PC-3 (cell line): ENCODE measurements around the gene DIAPH2. TPM values are rescaled to one million over a fixed set of nuclear protein-coding genes. Genes with fewer than 3 reads are reported as not detected.
A peak's percentile ranks its signal among the peaks of the same experiment; 100 is the strongest.

Experiments used
- ATAC-seq: fragments of 200-7000 bp; cut with Tn5 transposase; 2 replicates; pipeline ENCODE4 v1.9.1; 2020; ENCODE audit warnings: mild to moderate bottlenecking, moderate library complexity
- BruUV-seq: library from RNA; stranded (reverse); fragments of 400-500 nt; replicated peaks from 2 replicates; lab custom pipeline; 2021; lab: Mats Ljungman, UMichigan
- CTCF ChIA-PET: fragments of 300-600 bp; sonication (Branson Sonifier 250); formaldehyde crosslinking; loops from one replicate; lab custom pipeline; 2022; ENCODE audit warnings: antibody characterized with exemption; lab: Charles Lee
- POLR2A ChIA-PET: fragments of 300-600 bp; sonication (Branson Sonifier 250); formaldehyde crosslinking; loops from one replicate; lab custom pipeline; 2022; ENCODE audit warnings: antibody characterized with exemption; ENCODE audit not compliant: unreplicated experiment; lab: Charles Lee
- DNase-seq: peaks from one replicate; pipeline ENCODE4 v3.0.0-alpha.2; 2015
- H2AFZ ChIP-seq: fragments of 300-600 bp; sonication (generic); 2 replicates; pipeline ENCODE4 v1.6.0; 2016; ENCODE audit warnings: antibody characterized with exemption, low read length
- H3F3A ChIP-seq: fragments of 300-600 bp; sonication (generic); one replicate; pipeline ENCODE4 v1.6.0; 2017; ENCODE audit warnings: antibody characterized with exemption, low read length, control low read depth, mild to moderate bottlenecking; ENCODE audit not compliant: unreplicated experiment
- H3K27ac ChIP-seq: fragments of 300-600 bp; sonication (generic); 2 replicates; pipeline ENCODE4 v1.5.1; 2016; ENCODE audit warnings: mild to moderate bottlenecking, low read length
- H3K27me3 ChIP-seq: fragments of 300-600 bp; sonication (generic); 2 replicates; pipeline ENCODE4 v1.6.1; 2016; ENCODE audit warnings: low read length, mixed read lengths
- H3K36me3 ChIP-seq: fragments of 300-600 bp; sonication (generic); 2 replicates; pipeline ENCODE4 v1.6.1; 2016; ENCODE audit warnings: low read depth, mixed run types, low read length, mixed read lengths
- H3K4me1 ChIP-seq: fragments of 300-600 bp; sonication (generic); 2 replicates; pipeline ENCODE4 v1.5.1; 2016; ENCODE audit warnings: low read length; ENCODE audit not compliant: insufficient read depth
- H3K4me2 ChIP-seq: fragments of 300-600 bp; sonication (generic); 2 replicates; pipeline ENCODE4 v1.6.0; 2016; ENCODE audit warnings: low read length
- H3K4me3 ChIP-seq: fragments of 300-600 bp; sonication (generic); 2 replicates; pipeline ENCODE4 v1.5.1; 2016; ENCODE audit warnings: mild to moderate bottlenecking, low read length, mixed read lengths
- H3K79me2 ChIP-seq: fragments of 300-600 bp; sonication (generic); 2 replicates; pipeline ENCODE4 v1.6.1; 2017; ENCODE audit warnings: low read length, mixed read lengths
- H3K9ac ChIP-seq: fragments of 300-600 bp; sonication (generic); 2 replicates; pipeline ENCODE4 v1.6.0; 2016; ENCODE audit warnings: mild to moderate bottlenecking, low read length
- H3K9me2 ChIP-seq: fragments of 300-600 bp; sonication (generic); replicated peaks from 2 replicates; pipeline ENCODE4 v1.6.1; 2016; ENCODE audit warnings: mixed run types, low read length, mixed read lengths
- H3K9me3 ChIP-seq: fragments of 300-600 bp; sonication (generic); 2 replicates; pipeline ENCODE4 v1.6.1; 2016; ENCODE audit warnings: low read length, mixed read lengths
- H4K20me1 ChIP-seq: fragments of 300-600 bp; sonication (generic); 2 replicates; pipeline ENCODE4 v1.6.1; 2016; ENCODE audit warnings: low read length, mixed read lengths
- CTCF ChIP-seq: fragments of 300-600 bp; sonication (generic); conservative IDR thresholded peaks from 2 replicates; pipeline ENCODE4 v1.5.1; 2017; ENCODE audit warnings: antibody characterized with exemption, low read depth, mild to moderate bottlenecking, low read length
- EZH2 ChIP-seq: fragments of 300-600 bp; sonication (generic); IDR thresholded peaks from one replicate; pipeline ENCODE4 v1.6.1; 2017; ENCODE audit warnings: antibody characterized with exemption, mild to moderate bottlenecking, low read length; ENCODE audit not compliant: unreplicated experiment
- EZH2phosphoT487 ChIP-seq: fragments of 300-600 bp; sonication (generic); IDR thresholded peaks from 2 replicates; pipeline ENCODE4 v1.6.1; 2018; ENCODE audit warnings: mild to moderate bottlenecking, antibody characterized with exemption, low read length, borderline replicate concordance
- intact Hi-C: fragments of 100-400 bp; cut with micrococcal nuclease; formaldehyde crosslinking; loops from 2 replicates; pipeline ENCODE4 v1.9.0; 2023
- total RNA-seq: library from RNA; depleted of rRNA; stranded (reverse); fragments of >200 nt; gene quantifications from 2 replicates; pipeline ENCODE4 v1.2.3, GENCODE V29; 2014

Gene DIAPH2
- total RNA-seq, 1 experiment from 2014 or later, result 15.1 TPM

GRCh38 chrX:97315939-97316338 is 631.3 kb downstream of the DIAPH2 start:
- Histone ChIP-seq H4K20me1 (no peaks in the 10 kb centered on the region), H3K27ac (no peak overlapping the region), H3K79me2 (no peaks in the 10 kb centered on the region), H3K4me2 (no peak overlapping the region), H3K36me3 (no peaks in the 10 kb centered on the region), H3K4me3 (no peak overlapping the region), H3K9ac (no peak overlapping the region), H2AFZ (no peak overlapping the region), H3K9me3 (no peaks in the 10 kb centered on the region), H3F3A (no peaks in the 10 kb centered on the region), H3K9me2 (no peaks in the 10 kb centered on the region), H3K4me1 (no peaks in the 10 kb centered on the region), H3K27me3 (no peaks in the 10 kb centered on the region)
- no peak for TF ChIP-seq EZH2phosphoT487
- peak; percentile 38 for TF ChIP-seq CTCF
- CTCF ChIA-PET, result no interaction called here
- intact Hi-C loops, result no loop called here
- POLR2A ChIA-PET, result no interaction called here
- no TSS peak for BruUV-seq
- ATAC-seq (no peak), DNase-seq (peak; percentile 21)

- intact Hi-C loops, result no loop called here
- no peak for ATAC-seq
- no peak overlapping the region for H2AFZ ChIP-seq
- no peaks in the 10 kb centered on the region for H4K20me1 ChIP-seq
- H3K9ac ChIP-seq, result no peak overlapping the region
- H3K4me1 ChIP-seq, result peaks cover 6% of the 10 kb centered on the region
- no peaks in the 10 kb centered on the region for H3K36me3 ChIP-seq
- no peak for TF ChIP-seq EZH2
- no peak for TF ChIP-seq EZH2phosphoT487
- TF ChIP-seq CTCF, result no peak
- ChIA-PET CTCF (no interaction called here), POLR2A (no interaction called here)
- H3K9me2 ChIP-seq, result no peaks in the 10 kb centered on the region
- no peak for DNase-seq
- H3K27me3 ChIP-seq, result no peaks in the 10 kb centered on the region
- no peak overlapping the region for H3K4me3 ChIP-seq
- no peak overlapping the region for H3K27ac ChIP-seq
- no peaks in the 10 kb centered on the region for H3F3A ChIP-seq
- H3K4me2 ChIP-seq, result no peak overlapping the region
- no TSS peak for BruUV-seq
- no peaks in the 10 kb centered on the region for H3K9me3 ChIP-seq
- H3K79me2 ChIP-seq, result no peaks in the 10 kb centered on the region
Measured at GRCh38 chrX:97320305-97320704, 635.7 kb downstream of the DIAPH2 start.

- Histone ChIP-seq H2AFZ (no peak overlapping the region), H3K4me3 (no peak overlapping the region), H3K27me3 (no peaks in the 10 kb centered on the region), H3K9me2 (no peaks in the 10 kb centered on the region), H3K36me3 (no peaks in the 10 kb centered on the region), H3K4me1 (peaks cover 6% of the 10 kb centered on the region), H3F3A (no peaks in the 10 kb centered on the region), H3K4me2 (no peak overlapping the region), H3K9ac (no peak overlapping the region), H4K20me1 (no peaks in the 10 kb centered on the region), H3K9me3 (no peaks in the 10 kb centered on the region), H3K79me2 (no peaks in the 10 kb centered on the region), H3K27ac (no peak overlapping the region)
- DNase-seq, result peak; percentile 37
- ATAC-seq, result peak; percentile 62
- POLR2A ChIA-PET, result no interaction called here
- TF ChIP-seq EZH2phosphoT487 (no peak), EZH2 (no peak), CTCF (no peak)
- no TSS peak for BruUV-seq
- intact Hi-C loops, result no loop called here
- CTCF ChIA-PET, result interaction anchor here (0.7 kb wide), 1 partner anchor 371 kb away, joined by 3 read pairs; no protein-coding TSS in a partner anchor
Measured at GRCh38 chrX:97322401-97322800, 637.8 kb downstream of the DIAPH2 start.
